Activated naive CD8-positive, alpha-beta T cell treated with anti-CD3 and anti-CD28 coated beads for 36 hours (primary cell): ENCODE data around the gene SLC46A2. TPM values are rescaled to one million over a fixed set of nuclear protein-coding genes. Genes with fewer than 3 reads are reported as not detected.

Experiments used
- DNase-seq: peaks from one replicate; pipeline ENCODE4 v3.0.0; 2021
- H3K27ac Mint-ChIP-seq: one replicate; pipeline ENCODE4 v1.8.0; 2022; ENCODE audit warnings: mild to moderate bottlenecking, moderate library complexity, mixed read lengths
- H3K27me3 Mint-ChIP-seq: one replicate; pipeline ENCODE4 v1.8.0; 2022; ENCODE audit warnings: mild to moderate bottlenecking, mixed read lengths
- H3K36me3 Mint-ChIP-seq: one replicate; pipeline ENCODE4 v1.8.0; 2021; ENCODE audit warnings: mild to moderate bottlenecking, mixed read lengths
- H3K4me1 Mint-ChIP-seq: one replicate; pipeline ENCODE4 v1.8.0; 2021; ENCODE audit warnings: mixed read lengths
- H3K4me3 Mint-ChIP-seq: one replicate; pipeline ENCODE4 v1.8.0; 2022; ENCODE audit warnings: mild to moderate bottlenecking, moderate library complexity, mixed read lengths
- H3K9me3 Mint-ChIP-seq: one replicate; pipeline ENCODE4 v1.8.0; 2022; ENCODE audit warnings: mixed read lengths
- total RNA-seq, 2 experiments: library from RNA; stranded (reverse); gene quantifications; one replicate each; pipeline ENCODE4 v1.2.3, GENCODE V29; 2021

Gene SLC46A2
- total RNA-seq, 2 experiments from 2014 or later = not detected

GRCh38 chr9:112836394-112836793 is 54.3 kb downstream of the SLC46A2 start:
- no peaks in the 10 kb centered on the region for H3K27me3 Mint-ChIP-seq
- H3K36me3 Mint-ChIP-seq = peaks cover 3% of the 10 kb centered on the region
- H3K4me1 Mint-ChIP-seq = peaks cover 2% of the 10 kb centered on the region
- no peak overlapping the region for H3K27ac Mint-ChIP-seq
- no peak for DNase-seq
- no peaks in the 10 kb centered on the region for H3K9me3 Mint-ChIP-seq
- H3K4me3 Mint-ChIP-seq = no peak overlapping the region

- Mint-ChIP-seq H3K27ac (no peak overlapping the region), H3K4me1 (peaks cover 4% of the 10 kb centered on the region), H3K27me3 (no peaks in the 10 kb centered on the region), H3K4me3 (no peak overlapping the region), H3K9me3 (no peaks in the 10 kb centered on the region), H3K36me3 (peaks cover 2% of the 10 kb centered on the region)
- no peak for DNase-seq
Measured at GRCh38 chr9:112833081-112833480, 57.6 kb downstream of the SLC46A2 start.

GRCh38 chr9:112831969-112832368 is 58.7 kb downstream of the SLC46A2 start:
- Mint-ChIP-seq H3K4me1 (peaks cover 4% of the 10 kb centered on the region), H3K36me3 (peaks cover 2% of the 10 kb centered on the region), H3K27me3 (no peaks in the 10 kb centered on the region), H3K27ac (no peak overlapping the region), H3K9me3 (no peaks in the 10 kb centered on the region), H3K4me3 (no peak overlapping the region)
- no peak for DNase-seq

- H3K9me3 Mint-ChIP-seq = no peaks in the 10 kb centered on the region
- H3K27me3 Mint-ChIP-seq = no peaks in the 10 kb centered on the region
- H3K4me1 Mint-ChIP-seq = peaks cover 4% of the 10 kb centered on the region
- H3K36me3 Mint-ChIP-seq = peaks cover 2% of the 10 kb centered on the region
- H3K4me3 Mint-ChIP-seq = no peak overlapping the region
- H3K27ac Mint-ChIP-seq = no peak overlapping the region
- DNase-seq = no peak
Measured at GRCh38 chr9:112831281-112831851, 59.3 kb downstream of the SLC46A2 start.

Other genes starting within 250 kb of the SLC46A2 start
- gene INIP, start 172.8 kb downstream of the SLC46A2 start, total RNA-seq = 10 to 100 TPM; 36.8 to 38.6 TPM
- gene SNX30, start 140.1 kb downstream of the SLC46A2 start, total RNA-seq = 1 to 10 TPM; 5.4 TPM
- 1 to 10 TPM; 1.9 to 2.1 TPM for gene ZNF883, start 121.3 kb upstream of the SLC46A2 start, total RNA-seq
- gene ZFP37, start 165.8 kb upstream of the SLC46A2 start, total RNA-seq = 1 to 10 TPM; 1.7 to 2.5 TPM